A673 (cell line): ENCODE results near the gene MRPS22. TPM values are rescaled to one million over a fixed set of nuclear protein-coding genes. Genes with fewer than 3 reads are reported as not detected.

Source experiments
- Bru-seq: library from RNA; stranded (reverse); fragments of 400-500 nt; gene quantifications from one replicate; lab custom pipeline; 2021; lab: Mats Ljungman, UMichigan
- BruChase-seq, 2 experiments: library from RNA; stranded (reverse); fragments of 400-500 nt; gene quantifications; one replicate each; lab custom pipeline; 2021; lab: Mats Ljungman, UMichigan
- BruUV-seq: library from RNA; stranded (reverse); fragments of 400-500 nt; replicated peaks from 2 replicates; lab custom pipeline; 2021; lab: Mats Ljungman, UMichigan
- CTCF ChIA-PET: fragments of 300-600 bp; sonication (Branson Sonifier 250); formaldehyde crosslinking; loops from one replicate; lab custom pipeline; 2022; ENCODE audit warnings: antibody characterized with exemption; lab: Charles Lee
- POLR2A ChIA-PET: fragments of 300-600 bp; sonication (Branson Sonifier 250); formaldehyde crosslinking; loops from one replicate; lab custom pipeline; 2022; ENCODE audit warnings: antibody characterized with exemption; ENCODE audit not compliant: low non-redundant PET; lab: Charles Lee
- DNase-seq: peaks from one replicate; pipeline ENCODE4 v3.0.0-alpha.2; 2015; ENCODE audit warnings: low spot score
- H3K27ac ChIP-seq: fragments of 200-600 bp; sonication (generic); 2 replicates; pipeline ENCODE4 v1.5.1; 2016; ENCODE audit warnings: mixed run types, low read depth, mild to moderate bottlenecking, mixed read lengths, antibody characterized with exemption, low read length; ENCODE audit not compliant: poor library complexity, severe bottlenecking
- H3K27me3 ChIP-seq: fragments of 200-600 bp; sonication (generic); replicated peaks from 2 replicates; pipeline ENCODE4 v1.6.1; 2017; ENCODE audit warnings: mixed run types, low read depth, mild to moderate bottlenecking, mixed read lengths, antibody characterized with exemption, low read length; ENCODE audit not compliant: insufficient read depth, poor library complexity
- H3K36me3 ChIP-seq: fragments of 200-600 bp; sonication (generic); 2 replicates; pipeline ENCODE4 v1.6.1; 2016; ENCODE audit warnings: mixed run types, mild to moderate bottlenecking, mixed read lengths, antibody characterized with exemption, low read length; ENCODE audit not compliant: insufficient read depth, poor library complexity, severe bottlenecking
- H3K4me1 ChIP-seq: fragments of 200-600 bp; sonication (generic); 2 replicates; pipeline ENCODE4 v1.6.1; 2017; ENCODE audit warnings: mixed run types, mild to moderate bottlenecking, mixed read lengths, antibody characterized with exemption, low read length; ENCODE audit not compliant: insufficient read depth, poor library complexity, severe bottlenecking
- H3K4me3 ChIP-seq: fragments of 200-600 bp; sonication (generic); 2 replicates; pipeline ENCODE4 v1.5.1; 2016; ENCODE audit warnings: low read depth, mixed run types, mild to moderate bottlenecking, mixed read lengths, low read length; ENCODE audit not compliant: poor library complexity, severe bottlenecking
- H3K9me3 ChIP-seq: fragments of 200-600 bp; sonication (generic); 2 replicates; pipeline ENCODE4 v1.6.1; 2016; ENCODE audit warnings: mixed run types, low read depth, mild to moderate bottlenecking, mixed read lengths, antibody characterized with exemption, low read length; ENCODE audit not compliant: poor library complexity, severe bottlenecking
- EZH2 ChIP-seq: fragments of 200-600 bp; sonication (generic); IDR thresholded peaks from 2 replicates; pipeline ENCODE4 v1.6.1; 2017; ENCODE audit warnings: borderline replicate concordance, low read depth, mild to moderate bottlenecking, mixed read lengths, antibody characterized with exemption, low read length; ENCODE audit not compliant: poor library complexity, severe bottlenecking
- intact Hi-C: fragments of 100-400 bp; cut with micrococcal nuclease; formaldehyde crosslinking; loops from one replicate; pipeline ENCODE4 v1.10.0; 2022; ENCODE audit not compliant: unreplicated experiment
- long read RNA-seq: library from polyadenylated mRNA; stranded (forward); transcript quantifications from one replicate; pipeline ENCODE4 v2.0.0, GENCODE V29; 2022
- total RNA-seq: library from RNA; stranded (reverse); gene quantifications from 2 replicates; pipeline ENCODE4 v1.2.3, GENCODE V29; 2021
- TF ChIP-seq, protein P1 (sequence below): fragments of 300-800, 200-600 bp; sonication (generic); conservative IDR thresholded peaks from 2 replicates; pipeline ENCODE4 v1.5.1; 2017; ENCODE audit warnings: low read depth, mild to moderate bottlenecking, antibody characterized with exemption, low read length, moderate library complexity, mixed read lengths

MRPS22 gene
- total RNA-seq (61.6 and 61.9 TPM in 2 replicates), Bru-seq, nascent RNA (percentile 37 among the genes with signal in this experiment), BruChase-seq, experiment 1, labeled RNA remaining after a 2-hour chase (percentile 28 among the genes with signal in this experiment), BruChase-seq, experiment 2, labeled RNA remaining after a 6-hour chase (percentile 32 among the genes with signal in this experiment)
- long read RNA-seq, transcript MRPS22-201 (8 exons, 1,120 nt) = major isoform, 92 of 113 reads
- long read RNA-seq, transcript MRPS22-202 (8 exons, 1,099 nt) = minor isoform, 10 of 113 reads
- long read RNA-seq, partial matches to known transcripts = 1 of 113 reads
- long read RNA-seq, other reads (novel, unspliced or antisense) = 5 of 113 reads

GRCh38 chr3:139343895-139344856, at the start of gene MRPS22:
Gene MRPS22 (plus strand): TSS chr3:139344020. CDS start chr3:139344027, 7 bp downstream.
- Histone ChIP-seq H3K4me3 (peak within 1 kb of the TSS; percentile 69), H3K27ac (peak within 1 kb of the TSS; percentile 78), H3K27me3 (no peaks in the 10 kb centered on the region), H3K9me3 (no peaks in the 10 kb centered on the region), H3K36me3 (peaks cover 10% of the 10 kb centered on the region), H3K4me1 (peaks cover 5% of the 10 kb centered on the region)
- peak; percentile 93 for DNase-seq
- ChIA-PET POLR2A (no interaction called here), CTCF (no interaction called here)
- TF ChIP-seq EZH2 = no peak
- TF ChIP-seq, protein P1, sequence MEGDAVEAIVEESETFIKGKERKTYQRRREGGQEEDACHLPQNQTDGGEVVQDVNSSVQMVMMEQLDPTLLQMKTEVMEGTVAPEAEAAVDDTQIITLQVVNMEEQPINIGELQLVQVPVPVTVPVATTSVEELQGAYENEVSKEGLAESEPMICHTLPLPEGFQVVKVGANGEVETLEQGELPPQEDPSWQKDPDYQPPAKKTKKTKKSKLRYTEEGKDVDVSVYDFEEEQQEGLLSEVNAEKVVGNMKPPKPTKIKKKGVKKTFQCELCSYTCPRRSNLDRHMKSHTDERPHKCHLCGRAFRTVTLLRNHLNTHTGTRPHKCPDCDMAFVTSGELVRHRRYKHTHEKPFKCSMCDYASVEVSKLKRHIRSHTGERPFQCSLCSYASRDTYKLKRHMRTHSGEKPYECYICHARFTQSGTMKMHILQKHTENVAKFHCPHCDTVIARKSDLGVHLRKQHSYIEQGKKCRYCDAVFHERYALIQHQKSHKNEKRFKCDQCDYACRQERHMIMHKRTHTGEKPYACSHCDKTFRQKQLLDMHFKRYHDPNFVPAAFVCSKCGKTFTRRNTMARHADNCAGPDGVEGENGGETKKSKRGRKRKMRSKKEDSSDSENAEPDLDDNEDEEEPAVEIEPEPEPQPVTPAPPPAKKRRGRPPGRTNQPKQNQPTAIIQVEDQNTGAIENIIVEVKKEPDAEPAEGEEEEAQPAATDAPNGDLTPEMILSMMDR = no peak
- intact Hi-C loops = no loop called here
- BruUV-seq = no TSS peak

GRCh38 chr3:139295040-139295439, 48.8 kb upstream of the MRPS22 start:
- DNase-seq = no peak
- POLR2A ChIA-PET = no interaction called here
- Histone ChIP-seq H3K4me1 (no peaks in the 10 kb centered on the region), H3K27me3 (no peaks in the 10 kb centered on the region), H3K4me3 (no peak overlapping the region), H3K27ac (no peak overlapping the region), H3K36me3 (no peaks in the 10 kb centered on the region), H3K9me3 (no peaks in the 10 kb centered on the region)
- no TSS peak for BruUV-seq
- CTCF ChIA-PET = no interaction called here
- intact Hi-C loops = no loop called here
- no peak for TF ChIP-seq EZH2
- TF ChIP-seq, protein P1 = no peak

DNA sequence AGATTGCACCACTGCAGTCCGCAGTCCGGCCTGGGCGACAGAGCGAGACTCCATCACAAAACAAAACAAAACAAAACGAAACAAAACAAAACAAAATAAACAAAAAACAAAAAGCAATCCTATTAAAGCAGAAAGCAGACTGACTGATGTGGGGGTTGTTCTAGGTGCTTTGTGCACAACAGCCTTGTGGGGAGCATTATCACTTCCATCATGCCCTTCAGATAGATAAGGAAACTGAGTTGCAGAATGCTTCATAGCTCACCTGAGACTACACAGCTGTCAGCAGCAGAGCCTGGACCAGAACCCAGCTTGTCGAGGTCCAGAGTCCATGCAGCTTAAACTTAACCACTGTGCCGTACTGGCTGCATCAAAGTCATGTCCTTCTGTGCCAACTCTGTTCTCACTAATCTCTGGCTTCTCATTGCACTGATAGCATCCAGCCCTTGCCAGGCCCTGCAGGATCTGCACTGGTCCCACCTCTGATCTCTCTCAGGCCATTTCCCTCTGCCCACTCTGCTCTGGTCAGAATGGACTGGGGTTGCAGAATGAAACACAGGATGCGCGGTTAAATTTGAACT, 47.6 kb upstream of the MRPS22 start:
- Histone ChIP-seq H3K4me3 (no peak overlapping the region), H3K27me3 (no peaks in the 10 kb centered on the region), H3K36me3 (no peaks in the 10 kb centered on the region), H3K9me3 (no peaks in the 10 kb centered on the region), H3K27ac (no peak overlapping the region), H3K4me1 (no peaks in the 10 kb centered on the region)
- intact Hi-C loops = no loop called here
- TF ChIP-seq, protein P1 = no peak
- no peak for TF ChIP-seq EZH2
- CTCF ChIA-PET = no interaction called here
- BruUV-seq = no TSS peak
- POLR2A ChIA-PET = no interaction called here
- DNase-seq = no peak
